ENCODE data around the gene GPR108.
"Not testable (repeated sequence)": the region's sequence is repeated elsewhere in the genome, so short reads cannot be mapped to it uniquely, and the experiment has no call there.

The GPR108 gene

DNA sequence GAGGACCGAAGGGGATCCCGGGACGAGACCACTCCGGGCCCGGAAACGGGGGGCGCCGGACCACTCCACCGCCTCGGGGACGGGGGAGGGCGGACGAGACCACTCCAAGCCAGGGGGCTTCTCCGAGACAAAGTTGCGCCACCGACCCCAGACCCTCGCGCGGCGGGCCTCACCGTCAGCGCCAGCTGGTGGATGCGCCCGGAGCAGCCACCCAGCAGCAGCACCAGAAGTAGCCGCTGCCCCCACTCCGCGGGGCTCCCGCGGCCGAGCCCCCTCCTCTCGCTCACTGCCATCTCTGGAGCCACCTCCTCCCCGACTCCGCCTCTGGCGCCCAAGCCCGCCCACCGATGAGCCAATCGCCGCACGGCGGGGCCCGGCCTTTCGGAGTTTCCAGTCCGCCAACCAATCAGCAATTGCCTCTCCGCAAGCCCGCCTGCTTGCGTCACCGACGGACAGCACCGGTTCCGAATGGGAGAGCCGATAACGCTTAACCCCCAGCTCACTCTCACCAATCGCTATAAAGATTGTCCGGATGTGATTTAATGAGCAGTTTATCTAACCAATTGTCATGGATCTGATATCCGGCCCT lies at the start of gene GPR108:
Gene GPR108 (minus strand): TSS at position 297 of the 589 bp plus-strand sequence. CDS start 4 bp downstream, at position 293.
- DNase-seq (ENCODE audit: low read depth): peak; percentile 100

DNA sequence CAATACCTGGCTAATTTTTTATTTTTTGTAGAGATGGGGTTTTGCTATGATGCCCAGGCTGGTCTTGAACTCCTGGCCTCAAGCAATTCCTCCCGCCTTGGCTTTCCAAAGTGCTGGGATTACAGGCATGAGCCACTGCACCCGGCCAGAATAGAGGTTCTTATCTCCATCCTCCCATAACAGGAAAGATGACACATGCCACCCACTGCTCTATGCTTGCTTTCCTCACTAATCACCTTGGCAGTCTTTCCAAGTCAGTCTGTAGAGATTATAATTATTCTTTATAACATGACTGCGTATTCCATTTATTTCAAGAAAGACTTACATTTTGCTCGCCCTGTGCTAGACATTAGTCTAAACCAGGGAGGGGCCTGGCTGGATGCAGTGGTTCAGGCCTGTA lies 41.8 kb upstream of the GPR108 start:
- DNase-seq (ENCODE audit: low read depth): no peak

DNA sequence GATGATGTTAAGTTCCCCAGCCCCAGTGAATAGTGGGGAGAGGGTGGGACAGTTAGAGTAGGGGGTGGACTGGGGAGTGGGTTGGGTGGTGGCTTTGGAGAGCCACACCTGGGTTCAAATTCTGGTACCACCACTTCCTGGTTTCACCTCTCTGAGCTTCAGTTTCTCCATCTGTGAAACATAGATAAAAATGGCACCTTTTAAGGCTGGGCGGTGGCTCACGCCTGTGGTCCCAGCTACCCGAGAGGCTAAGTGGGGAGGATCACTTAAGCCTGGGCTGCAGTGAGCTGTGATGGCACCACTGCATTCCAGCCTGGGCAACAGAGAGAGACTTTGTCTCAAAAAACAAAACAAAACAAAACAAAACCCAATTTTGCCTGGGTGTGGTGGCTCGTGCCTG lies 41.0 kb upstream of the GPR108 start:
- DNase-seq (ENCODE audit: low read depth): no peak

DNA sequence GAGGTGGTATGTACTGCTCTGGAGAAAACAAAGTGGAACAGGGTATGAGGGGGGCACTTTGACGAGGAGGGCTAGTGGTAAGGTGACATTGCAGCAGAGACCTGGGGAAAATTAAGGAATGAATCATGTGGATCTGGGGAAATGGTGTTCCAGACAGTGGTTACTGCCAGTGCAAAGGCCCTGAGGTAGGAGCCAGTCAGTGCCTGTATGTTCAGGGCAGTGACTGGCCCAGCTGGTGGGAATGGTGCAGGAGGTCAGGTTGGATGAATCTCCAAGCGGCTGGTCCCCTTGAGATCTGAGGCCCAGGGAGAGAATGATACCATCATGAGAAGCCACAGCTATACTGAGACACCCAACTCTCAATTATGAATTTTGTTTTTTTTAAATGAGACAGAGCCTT lies 40.1 kb upstream of the GPR108 start:
- no peak for DNase-seq (ENCODE audit: low read depth)

DNA sequence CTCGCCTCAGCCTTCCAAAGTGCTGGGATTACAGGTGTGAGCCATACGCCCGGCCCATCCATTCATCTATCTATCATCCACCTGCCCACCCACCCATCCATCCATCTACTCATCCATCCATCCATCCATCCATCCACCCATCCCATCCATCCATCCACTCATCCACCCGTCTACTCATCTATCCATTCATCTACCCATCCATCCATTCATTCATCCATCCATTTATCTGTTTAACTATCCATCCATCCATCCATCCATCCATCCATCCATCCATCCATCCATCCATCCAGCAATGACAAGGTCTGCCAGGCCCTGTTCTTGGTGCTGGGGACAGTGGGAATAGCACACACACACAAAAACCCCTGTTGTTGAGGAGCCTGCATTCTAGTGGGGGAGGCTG lies 39.6 kb upstream of the GPR108 start:
- no peak for DNase-seq (ENCODE audit: low read depth)

DNA sequence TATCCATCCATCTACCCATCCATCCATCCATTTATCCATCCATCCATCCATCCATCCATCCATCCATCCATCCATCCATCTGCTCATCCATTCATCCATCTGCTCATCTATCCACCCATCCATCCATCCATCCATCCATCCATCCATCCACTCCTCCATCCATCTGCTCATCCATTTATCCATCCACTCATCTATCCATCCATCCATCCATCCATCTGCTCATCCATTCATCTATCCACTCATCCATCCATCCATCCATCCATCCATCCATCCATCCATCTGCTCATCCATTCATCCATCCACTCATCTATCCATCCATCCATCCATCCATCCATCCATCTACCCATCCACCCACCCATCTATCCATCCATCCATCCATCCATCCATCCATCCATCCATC lies 38.7 kb upstream of the GPR108 start:
- not testable (repeated sequence) for DNase-seq (ENCODE audit: low read depth)

DNA sequence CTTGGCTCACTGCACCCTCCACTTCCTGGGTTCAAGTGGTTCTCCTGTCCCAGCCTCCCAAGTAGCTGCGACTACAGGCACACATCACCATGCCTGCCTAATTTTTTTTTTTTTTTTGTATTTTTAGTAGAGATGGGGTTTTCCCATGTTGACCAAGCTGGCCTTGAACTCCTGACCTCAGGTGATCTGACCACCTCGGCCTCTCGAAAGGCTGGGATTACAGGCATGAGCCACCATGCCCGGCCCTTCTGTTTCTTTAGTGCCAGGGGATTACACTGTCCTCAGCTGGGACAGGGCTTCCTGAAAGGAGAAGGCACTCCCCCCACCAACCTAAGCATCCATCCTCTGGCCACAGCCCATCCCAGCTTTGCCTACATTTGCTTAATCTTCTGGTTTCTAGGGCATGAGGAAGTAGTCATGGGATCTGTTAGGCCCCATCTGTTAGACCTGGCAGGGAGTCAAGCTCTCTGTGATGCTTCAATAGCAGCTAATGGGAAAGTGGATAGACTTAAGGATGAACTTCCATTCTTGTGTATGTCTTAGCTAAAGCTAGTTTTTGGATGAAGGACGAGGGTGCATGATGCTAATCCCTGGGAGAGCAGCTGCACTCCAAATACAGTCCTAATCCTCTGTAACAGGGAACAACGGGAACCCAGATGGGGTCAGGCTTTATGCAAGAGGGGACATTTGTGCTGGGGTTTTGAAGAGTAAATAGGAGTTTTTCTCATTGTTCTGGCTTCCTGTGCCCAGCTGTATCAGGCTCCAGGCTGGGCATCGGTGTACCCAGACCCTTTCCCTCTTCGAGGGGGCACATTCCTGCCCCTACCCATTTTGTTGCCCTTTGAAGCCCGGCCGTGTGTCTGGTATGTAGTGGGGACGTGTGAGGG lies 37.7 kb upstream of the GPR108 start:
- no peak for DNase-seq (ENCODE audit: low read depth)

DNA sequence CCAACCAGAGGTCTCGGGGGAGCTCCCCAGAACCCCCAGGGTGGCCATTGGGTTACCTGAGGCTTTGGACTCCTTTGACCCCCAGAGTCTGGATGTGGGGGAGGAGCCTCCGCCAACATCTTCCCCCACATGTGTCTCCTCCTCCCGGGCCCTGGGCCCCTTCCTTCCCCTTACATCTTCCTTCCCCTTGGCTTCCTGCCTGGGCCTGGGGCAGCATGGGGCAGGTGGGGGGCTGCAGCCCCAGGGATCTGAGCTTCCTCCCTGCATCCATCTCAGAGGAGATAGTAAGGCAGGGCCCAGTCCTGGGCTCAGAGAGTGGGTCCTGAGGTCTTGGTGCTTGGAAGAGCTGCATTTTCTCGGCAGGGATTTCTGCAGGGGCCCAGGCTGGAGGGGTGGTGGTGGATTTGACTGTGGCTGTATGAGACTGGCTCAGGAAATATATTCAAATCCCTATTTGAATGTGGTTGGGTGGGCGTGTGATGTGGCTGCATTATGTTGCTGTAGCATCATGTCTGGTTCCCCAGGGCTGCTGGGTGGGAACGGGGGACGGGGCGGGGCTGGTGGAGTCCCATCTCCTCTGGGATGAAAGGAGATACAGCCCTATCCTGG lies 36.0 kb upstream of the GPR108 start:
- no peak for DNase-seq (ENCODE audit: low read depth)

DNA sequence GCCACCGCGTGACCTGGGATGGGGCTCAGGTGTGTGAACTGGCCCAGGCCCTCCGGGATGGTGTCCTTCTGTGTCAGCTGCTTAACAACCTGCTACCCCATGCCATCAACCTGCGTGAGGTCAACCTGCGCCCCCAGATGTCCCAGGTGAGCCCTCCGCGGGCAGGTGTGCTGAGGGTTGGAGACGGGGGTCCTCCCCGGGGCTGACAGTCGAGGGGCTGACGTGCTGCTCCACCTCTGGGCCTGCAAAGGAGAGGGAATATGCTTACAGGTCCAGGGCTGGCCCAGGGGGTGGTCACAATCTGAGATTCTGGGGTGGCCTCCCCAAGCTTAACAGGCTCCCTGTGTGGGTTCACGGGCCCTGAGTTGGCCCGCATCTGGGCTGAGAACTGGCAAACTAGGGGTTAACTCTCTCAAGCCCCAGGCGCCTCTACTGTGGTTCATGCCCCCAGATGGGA lies 35.5 kb upstream of the GPR108 start:
- no peak for DNase-seq (ENCODE audit: low read depth)

DNA sequence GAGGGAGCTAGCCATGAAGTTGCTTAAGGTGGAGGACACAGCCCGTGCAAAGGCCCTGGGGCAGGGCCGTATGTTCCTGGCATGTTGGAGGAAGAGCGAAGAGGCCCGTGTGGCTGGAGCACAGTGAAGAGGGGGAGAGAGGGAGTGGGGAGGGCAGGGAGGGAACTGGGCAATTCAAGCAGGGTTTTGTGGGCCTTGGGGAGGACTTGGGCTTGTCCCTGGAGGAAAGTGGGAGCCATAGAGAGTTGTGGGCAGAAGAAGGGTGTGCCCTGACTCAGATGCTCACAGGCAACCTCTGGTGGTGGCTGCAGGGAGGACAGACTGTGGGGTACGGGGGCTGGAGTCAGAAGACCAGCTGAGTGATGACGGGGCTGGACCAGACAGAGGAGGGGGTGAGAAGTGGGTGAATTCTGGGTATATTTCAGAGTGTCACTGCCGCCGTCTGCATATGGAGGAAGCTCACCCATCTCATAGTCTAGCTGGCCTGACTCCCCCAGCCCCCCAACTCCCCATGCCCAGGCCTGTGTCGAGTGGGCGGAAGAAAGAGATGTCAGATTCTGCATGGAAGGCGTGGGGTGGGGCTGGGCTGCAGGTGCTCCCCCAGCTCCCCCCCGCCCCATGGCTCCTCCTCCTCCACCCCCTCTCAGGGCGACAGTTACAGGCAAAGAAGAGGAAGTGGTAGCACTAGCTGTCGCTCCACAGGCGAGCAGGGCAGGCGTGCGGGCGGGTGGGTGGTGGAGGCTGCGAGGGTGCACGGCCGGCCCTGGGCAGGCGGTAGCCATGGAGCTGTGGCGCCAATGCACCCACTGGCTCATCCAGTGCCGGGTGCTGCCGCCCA lies 34.9 kb upstream of the GPR108 start, which contains the start of gene VAV1:
Gene VAV1 (plus strand): TSS at position 681 of the 838 bp plus-strand sequence. CDS start 100 bp downstream, at position 781.
- no peak for DNase-seq (ENCODE audit: low read depth)

DNA sequence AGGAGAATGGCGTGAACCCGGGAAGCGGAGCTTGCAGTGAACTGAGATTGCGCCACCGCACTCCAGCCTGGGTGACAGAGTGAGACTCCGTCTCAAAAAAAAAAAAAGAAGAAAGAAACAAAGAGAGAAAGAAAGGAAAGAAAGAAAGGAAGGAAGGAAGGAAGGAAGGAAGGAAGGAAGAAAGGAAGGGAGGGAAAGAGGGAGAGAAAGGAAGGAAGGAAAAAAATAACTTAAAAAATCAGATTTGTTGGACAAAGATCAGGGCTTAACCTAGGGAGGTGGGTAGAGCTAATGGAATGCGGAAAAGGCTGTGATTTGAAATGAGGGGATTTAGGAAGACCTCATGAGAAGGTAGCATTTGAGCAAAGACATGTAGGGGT lies 34.3 kb upstream of the GPR108 start:
- not testable (repeated sequence) for DNase-seq (ENCODE audit: low read depth)

DNA sequence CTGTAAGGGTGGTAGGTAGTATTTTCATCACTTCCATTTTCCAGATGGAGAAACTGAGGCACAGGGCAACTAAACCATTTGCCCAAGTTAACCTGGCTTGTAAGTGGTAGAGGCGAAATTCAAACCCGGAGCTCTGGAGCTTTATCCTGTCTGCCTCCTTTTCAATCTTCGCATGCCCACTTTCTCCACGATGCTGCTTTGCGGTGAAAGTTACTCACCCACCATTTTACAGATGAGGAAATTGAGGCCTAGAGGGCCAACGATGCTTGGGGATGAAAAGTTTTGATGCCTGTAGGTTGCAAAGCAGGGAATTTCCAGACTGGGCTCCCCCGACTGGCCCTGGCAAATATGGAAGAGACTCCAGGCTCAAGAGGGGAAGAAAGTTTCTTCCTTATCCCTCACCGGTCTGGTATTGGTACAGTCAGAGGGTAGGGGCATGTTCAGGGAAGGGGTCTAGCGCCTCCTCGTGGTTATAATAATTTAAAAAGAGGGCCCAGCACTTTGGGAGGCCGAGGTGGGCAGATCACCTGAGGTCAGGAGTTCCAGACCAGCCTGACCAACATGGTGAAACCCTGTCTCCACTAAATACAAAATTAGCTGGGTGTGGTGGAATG lies 31.7 kb upstream of the GPR108 start:
- DNase-seq (ENCODE audit: low read depth): no peak

DNA sequence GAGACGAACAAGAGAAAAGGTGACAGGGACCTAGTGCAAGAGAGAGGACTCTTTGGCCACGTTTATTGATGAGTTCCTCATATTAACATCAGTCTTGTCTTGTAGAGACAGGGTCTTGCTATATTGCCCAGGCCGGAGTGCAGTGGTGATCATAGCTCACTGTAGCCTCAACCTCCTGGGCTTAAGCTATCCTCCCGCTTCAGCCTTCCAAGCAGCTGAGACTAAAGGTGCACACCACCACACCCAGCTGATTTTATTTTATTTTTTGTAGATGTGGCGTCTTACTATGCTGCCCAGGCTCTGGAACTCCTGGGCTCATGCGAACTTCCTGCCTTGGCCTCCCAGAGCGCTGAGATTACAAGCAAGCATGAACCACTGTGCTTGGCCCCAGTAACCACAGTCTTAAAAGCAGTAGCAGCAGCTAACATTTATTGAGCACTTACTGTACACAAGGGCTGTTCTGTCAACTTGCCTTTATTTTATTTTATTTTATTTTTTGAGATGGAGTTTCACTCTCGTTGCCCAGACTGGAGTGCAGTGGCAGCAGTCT lies 30.9 kb upstream of the GPR108 start:
- no peak for DNase-seq (ENCODE audit: low read depth)

DNA sequence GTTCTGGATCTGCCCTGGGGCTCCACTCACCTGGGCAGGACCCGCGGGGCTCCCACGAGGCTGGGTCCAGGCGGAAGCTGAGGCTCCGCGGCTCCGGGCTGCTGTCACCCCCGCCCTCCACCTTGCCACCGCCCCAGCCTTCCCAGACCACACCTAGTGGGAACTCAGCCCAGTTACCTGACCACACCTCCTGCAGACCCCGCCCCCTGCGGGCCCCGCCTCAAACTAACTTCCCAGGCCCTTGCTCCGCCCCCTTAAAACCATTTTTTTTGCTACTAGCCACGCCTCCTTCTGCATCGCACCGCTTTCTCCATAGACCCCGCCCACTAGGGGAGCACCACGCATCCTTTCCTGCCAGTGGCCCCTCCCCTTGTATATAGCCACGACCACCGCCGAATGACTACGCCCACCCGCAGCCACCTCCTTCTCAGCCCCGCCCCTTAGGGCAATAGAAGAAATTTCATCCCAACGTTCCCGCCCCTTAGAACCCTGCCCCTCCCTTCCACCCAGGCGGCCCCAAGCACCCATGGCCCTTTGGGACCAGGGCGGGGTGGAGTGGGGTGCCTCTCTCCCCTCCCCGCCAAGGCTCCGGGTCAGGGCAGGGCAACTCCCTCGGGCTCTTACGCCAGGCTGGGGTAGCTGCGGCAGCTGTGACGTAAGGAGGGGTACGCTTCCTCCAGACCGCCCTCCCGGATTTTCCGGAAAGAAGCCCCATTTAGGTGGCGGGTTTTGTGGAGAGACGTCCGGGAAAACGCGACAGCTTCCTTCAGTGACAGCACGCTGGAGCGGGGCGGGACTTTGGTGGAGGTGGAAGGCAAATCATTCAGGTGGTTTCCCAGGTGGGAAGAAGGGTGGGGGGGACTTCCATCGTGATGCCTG lies 30.2 kb upstream of the GPR108 start, which contains the start of gene SH2D3A:
Gene SH2D3A (minus strand): TSS at position 79 of the 879 bp plus-strand sequence. CDS start 3,687 bp downstream, outside the sequence.
- no peak for DNase-seq (ENCODE audit: low read depth)

DNA sequence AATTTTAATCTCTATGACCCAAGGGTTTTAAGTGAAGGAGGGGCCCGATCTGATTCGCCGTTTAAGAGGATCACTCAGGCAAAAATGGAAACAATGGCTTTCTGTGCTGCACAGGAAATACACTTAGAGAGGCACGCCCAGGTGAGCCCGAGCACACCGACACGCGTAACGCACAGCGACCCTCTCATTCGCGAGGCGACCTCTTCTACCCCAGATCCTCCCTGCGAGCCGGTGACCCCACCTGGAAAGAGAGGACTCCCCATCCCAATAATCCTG lies 29.6 kb upstream of the GPR108 start:
- no peak for DNase-seq (ENCODE audit: low read depth)

DNA sequence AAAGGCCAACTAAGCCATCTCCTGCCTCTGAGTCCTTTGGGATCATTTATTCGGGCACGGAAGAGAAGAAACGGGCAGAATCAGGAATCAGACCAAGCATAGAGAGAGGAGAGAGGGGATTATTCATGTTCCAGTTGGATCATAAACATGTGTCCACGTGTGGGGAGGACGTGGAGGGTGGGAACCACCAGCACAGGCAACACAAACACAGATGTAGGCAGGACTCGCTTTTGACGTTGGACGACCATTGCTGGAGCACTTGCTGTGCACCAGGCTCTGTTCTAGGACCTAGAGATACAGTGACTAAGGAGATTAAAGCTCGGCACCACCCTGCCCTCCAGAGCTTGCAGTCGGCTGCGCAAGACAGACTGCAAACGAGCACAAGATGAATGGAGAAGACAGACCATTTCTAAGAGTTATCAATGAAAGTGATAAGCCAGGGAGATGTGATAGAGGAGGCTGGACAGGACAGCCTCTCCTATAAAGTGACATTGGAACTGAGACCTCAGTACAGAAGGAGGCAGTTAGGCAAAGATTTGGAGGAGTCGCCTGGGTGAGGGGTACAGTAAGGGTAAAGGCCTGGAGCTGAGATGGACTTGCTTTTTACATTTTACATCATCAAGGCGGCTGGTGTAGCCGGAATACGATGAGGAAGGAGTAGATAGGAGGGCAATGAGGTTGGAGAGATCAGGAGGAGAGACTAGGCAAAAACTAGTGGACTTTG lies 29.1 kb upstream of the GPR108 start:
- no peak for DNase-seq (ENCODE audit: low read depth)

DNA sequence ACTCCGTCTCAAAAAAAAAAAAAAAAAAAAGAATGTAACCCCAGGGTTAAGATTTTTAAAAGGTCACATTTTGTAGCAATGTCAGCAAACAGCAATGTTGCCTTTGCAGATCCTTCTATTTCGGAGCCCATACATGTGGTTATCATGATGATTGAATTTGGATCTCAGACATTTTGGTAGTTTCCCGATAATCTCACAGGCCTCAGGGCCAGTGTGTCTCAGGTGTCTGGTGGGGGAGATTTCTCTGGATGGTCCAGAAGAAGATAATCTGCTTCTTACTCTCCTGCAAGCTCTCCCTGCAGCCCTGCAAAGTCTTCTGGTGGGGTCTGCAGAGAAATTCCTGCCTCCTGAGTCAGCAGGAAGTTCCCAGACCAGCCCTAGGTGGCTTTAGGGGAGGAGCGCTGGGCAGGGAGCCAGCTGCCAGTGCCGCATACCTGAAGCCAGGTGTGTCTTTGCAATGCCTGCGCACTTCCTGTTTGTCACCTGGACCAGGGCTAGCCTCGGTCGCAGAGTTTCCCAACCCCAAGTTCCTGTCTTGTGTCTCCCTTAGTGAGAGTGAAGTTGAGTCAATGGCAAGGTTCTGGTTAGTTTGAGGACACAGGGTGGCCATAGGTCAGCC lies 28.5 kb upstream of the GPR108 start:
- no peak for DNase-seq (ENCODE audit: low read depth)

DNA sequence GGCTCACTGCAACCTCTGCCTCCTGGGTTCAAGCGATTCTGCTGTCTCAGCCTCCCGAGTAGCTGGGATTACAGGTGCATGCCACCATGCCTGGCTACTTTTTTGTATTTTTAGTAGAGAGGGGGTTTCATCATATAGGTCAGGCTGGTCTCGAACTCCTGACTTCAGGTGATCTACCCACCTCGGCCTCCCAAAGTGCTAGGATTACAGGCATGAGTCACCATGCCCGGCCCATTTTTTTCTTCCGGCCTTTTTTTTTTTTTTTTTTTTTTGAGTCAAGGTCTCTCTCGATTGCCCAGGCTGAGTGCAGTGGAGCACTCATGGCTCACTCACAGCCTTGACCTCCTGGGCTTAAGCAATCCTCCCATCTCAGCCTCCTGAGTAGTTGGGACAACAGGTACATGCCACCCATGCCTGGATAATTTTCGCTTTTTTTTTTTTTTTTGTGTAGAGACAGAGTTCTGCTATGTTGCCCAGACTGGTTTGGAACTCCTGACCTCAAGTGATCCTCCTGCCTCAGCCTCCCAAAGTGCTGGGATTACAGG lies 24.9 kb upstream of the GPR108 start:
- not testable (repeated sequence) for DNase-seq (ENCODE audit: low read depth)
